ENCODE measurements around the gene B3GNT3. TPM values are rescaled to one million over a fixed set of nuclear protein-coding genes. Genes with fewer than 3 reads are reported as not detected.

The B3GNT3 gene
- total and polyA plus RNA-seq, 2 of the 13 experiments (the other 11 are each of a cell fraction or from before 2014, with no cell fraction given), result 0.86 to 4.0 TPM

GRCh38 chr19:17855280-17856152, 60.6 kb downstream of the B3GNT3 start (continued):
- TF ChIP-seq PLRG1 (conservative IDR thresholded peaks at IDR 0.05), result no peak
- TF ChIP-seq ELF1 (CRISPR knock-in tag; IDR thresholded peaks at IDR 0.05), result peak; percentile 32; the same call in 1 of the 2 replicates
- TF ChIP-seq ZNF674 (CRISPR knock-in tag; IDR thresholded peaks at IDR 0.05; ENCODE audit: low read depth), result no peak
- TF ChIP-seq GPBP1L1 (CRISPR knock-in tag; IDR thresholded peaks at IDR 0.05), result no peak
- no peak for TF ChIP-seq SOX6 (IDR thresholded peaks at IDR 0.05)
- peak; percentile 21; the same call in 1 of the 2 replicates for TF ChIP-seq SOX6 (CRISPR knock-in tag; IDR thresholded peaks at IDR 0.05)
- TF ChIP-seq TOE1 (CRISPR knock-in tag; IDR thresholded peaks at IDR 0.05), result no peak
- TF ChIP-seq THYN1 (CRISPR knock-in tag; IDR thresholded peaks at IDR 0.05; ENCODE audit: borderline replicate concordance, low read depth), result no peak
- TF ChIP-seq ZNF678 (CRISPR knock-in tag; IDR thresholded peaks at IDR 0.05), result no peak
- TF ChIP-seq ZNF264 (CRISPR knock-in tag; IDR thresholded peaks at IDR 0.05), result no peak
- no peak for TF ChIP-seq PAF1 (CRISPR knock-in tag; IDR thresholded peaks at IDR 0.05)
- no peak for TF ChIP-seq ZNF12 (CRISPR knock-in tag; IDR thresholded peaks at IDR 0.05)
- peak; percentile 66 for TF ChIP-seq ZMYM3 (CRISPR knock-in tag; IDR thresholded peaks at IDR 0.05)
- no peak for TF ChIP-seq CHD4 (IDR thresholded peaks at IDR 0.05; ENCODE audit: borderline replicate concordance, low read length)
- TF ChIP-seq ZSCAN20 (CRISPR knock-in tag; IDR thresholded peaks at IDR 0.05; ENCODE audit: borderline replicate concordance), result no peak
- no peak for TF ChIP-seq ZNF318 (CRISPR knock-in tag; IDR thresholded peaks at IDR 0.05)
- 0 out of 2 replicates have a peak, but pooled peaks have one; percentile 16 for TF ChIP-seq RARA (CRISPR knock-in tag; IDR thresholded peaks at IDR 0.05)
- no peak for TF ChIP-seq RAD51 (IDR thresholded peaks at IDR 0.05; ENCODE audit: borderline replicate concordance)
- no peak for TF ChIP-seq ZEB1 (IDR thresholded peaks at IDR 0.05; ENCODE audit: insufficient replicate concordance, low read depth)
- TF ChIP-seq ZNF782 (CRISPR knock-in tag; IDR thresholded peaks at IDR 0.05; ENCODE audit: borderline replicate concordance), result no peak

Data from HepG2 (cell line).